IPS-NIHi7 (cell line): Measurements from ENCODE around the gene TAS1R2.

Source experiments
- DNase-seq: peaks from one replicate; pipeline ENCODE4 v3.0.0; 2012; ENCODE audit warnings: mixed read lengths; ENCODE audit errors: extremely low spot score

Gene TAS1R2

DNA sequence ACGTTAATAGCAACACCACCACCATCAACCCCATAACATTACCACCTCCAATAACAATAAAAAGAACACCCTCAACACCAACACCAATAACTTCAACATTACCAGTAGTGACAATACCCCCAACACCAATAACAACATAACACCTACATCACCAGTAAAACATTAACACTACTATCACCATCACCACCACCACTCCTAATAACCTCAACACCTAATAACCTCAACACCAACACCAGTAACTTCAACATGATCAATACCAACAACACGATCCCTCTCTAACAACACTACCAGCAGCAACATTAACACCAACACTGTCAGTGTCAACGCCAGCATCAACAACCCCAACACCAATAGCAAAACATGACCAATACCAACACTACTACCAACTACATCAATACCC, 57.2 kb downstream of the TAS1R2 start:
- no peak for DNase-seq

DNA sequence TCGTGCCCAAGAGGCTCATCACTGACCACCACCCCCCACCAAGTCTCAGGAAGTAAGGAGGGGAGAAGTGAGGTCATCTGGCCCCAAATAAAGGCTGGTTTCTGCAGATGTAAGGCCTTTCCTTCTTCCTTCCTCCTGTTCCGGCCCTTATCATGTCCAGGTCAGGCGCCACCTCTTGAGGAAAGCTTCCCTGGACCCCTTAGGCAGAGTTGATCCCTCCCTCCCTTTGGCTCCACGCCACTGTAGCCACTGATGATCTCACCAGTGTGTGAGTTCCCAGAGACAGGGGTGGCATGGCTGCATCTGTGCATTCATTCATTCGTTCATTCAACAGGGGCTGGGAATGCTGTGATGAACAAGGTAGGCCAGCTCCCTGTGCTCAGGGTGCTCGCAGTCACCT, 59.2 kb downstream of the TAS1R2 start:
- no peak for DNase-seq

DNA sequence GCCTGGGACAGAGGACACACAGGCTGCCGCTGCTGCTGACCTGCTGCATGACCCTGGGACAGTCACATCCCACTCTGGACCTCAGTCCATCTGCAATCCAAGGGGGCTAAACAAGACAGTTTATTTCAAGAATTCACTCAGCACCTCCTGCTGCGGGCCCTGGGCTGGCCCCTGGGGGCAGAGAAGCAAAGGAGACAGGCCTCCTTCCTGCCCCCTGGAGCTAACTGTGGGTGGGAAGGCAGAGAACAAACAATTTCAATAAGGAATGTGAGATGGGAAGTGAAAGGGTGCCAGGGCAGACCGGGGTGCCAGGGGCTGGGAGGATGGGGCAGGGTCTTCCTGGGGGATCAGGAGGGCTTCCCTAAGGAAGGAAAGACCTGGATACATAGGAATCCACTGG, 60.0 kb downstream of the TAS1R2 start:
- DNase-seq, result no peak

DNA sequence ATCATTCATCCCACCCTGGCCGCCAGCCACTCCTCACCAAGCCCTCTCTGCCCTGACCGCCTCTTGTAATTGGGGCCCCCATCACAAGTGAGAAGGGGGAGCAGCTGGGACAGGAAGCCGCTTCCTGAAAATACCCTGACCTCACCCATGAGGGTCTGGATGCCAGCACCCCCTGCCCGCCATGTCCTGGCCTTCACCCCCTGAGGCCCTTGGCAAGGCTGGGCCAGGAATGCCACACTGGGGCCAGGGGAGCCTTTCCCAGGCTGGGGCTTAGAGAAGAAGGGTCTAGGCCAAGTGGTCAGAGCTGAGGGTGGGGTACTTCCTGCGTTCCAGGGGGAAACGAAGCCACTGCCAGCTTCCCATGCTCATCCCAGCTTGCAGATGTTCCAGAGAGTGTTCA, 60.5 kb downstream of the TAS1R2 start:
- DNase-seq, result no peak

DNA sequence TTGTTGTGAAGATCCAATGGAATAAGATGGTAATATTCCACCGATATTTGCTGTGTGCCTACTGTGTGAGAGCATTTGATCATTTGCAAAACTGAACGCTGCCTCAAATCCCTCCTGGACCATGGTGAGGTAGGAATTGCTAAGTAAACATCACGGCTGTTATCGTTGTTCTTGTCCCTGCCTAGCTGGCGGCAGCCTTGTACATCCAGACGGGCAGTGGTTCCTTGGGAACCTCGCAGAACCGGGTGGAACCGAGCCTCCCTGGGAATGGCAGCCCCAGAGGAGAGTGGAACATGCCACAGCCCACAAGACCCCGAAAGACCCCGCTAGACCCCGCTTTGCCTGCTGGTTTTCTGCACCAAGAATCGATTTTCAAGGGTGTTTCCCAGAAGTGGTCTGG, 60.9 kb downstream of the TAS1R2 start:
- no peak for DNase-seq

DNA sequence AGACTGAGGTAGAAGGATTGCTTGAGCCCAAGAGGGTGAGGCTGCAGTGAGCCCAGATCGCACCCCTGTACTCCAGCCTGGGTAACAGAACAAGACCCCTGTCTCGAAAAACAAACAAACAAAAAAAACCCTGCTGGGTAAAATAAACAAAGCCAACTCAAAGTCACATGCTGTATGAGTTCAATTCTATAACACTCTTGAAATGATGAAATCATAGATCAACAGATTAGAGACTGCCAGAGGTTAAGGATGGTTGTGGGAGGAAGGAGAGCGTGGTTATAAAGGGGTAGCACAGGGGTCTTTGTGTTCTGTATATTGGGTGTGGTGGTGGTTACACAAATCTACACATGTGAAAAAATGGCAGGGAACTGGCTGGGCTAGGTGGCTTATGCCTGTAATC, 62.5 kb downstream of the TAS1R2 start:
- no peak for DNase-seq

DNA sequence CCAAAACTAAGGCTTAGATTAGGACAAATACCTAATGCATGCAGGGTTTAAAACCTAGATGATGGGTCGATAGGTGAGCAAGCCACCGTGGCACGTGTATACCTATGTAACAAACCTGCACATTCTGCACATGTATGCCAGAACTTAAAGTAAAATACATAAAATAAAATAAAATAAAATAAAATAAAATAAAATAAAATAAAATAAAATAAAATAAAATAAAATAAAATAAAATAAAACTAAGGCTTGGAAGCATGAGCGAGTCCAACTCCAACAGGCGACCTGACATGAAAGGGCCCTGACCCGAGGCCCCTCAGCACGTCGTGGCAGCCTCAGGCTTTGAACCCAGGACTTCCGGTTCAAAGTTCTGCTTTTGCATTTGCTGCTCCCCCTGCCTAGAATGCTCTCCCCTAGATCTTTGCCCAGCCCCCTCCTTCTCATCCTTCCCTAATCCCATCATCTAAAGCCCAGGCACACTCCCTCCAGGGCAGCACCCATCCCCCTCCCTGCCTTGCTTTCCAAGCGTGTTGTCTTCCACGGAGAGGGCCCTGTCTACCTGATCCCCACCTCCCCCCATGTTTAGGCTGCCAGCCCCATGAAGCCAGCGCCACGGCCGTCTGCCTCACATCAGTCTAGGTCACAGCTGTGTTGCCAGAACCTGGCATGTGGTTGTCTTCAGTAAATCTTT, 64.3 kb downstream of the TAS1R2 start:
- DNase-seq, result no peak

DNA sequence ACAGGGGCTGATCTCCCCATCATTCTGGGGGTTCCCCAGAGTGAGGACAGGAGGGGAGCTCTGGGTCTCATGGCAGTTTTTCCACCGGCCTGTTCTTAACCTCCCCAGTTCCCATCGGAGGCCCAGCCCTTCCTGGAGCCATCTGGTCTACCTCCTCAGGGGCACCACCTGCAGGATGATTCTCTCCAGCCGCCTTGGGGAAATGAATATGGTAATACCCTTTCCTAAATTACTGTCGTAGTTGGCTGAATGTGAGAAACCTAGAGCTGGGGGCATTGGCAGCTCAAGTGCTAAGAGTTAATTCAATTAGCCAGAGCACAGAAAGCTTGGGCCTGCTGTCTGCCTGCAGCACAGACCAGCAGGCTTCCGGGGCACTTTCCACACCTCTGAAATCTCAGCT, 64.9 kb downstream of the TAS1R2 start:
- DNase-seq, result peak; percentile 92

DNA sequence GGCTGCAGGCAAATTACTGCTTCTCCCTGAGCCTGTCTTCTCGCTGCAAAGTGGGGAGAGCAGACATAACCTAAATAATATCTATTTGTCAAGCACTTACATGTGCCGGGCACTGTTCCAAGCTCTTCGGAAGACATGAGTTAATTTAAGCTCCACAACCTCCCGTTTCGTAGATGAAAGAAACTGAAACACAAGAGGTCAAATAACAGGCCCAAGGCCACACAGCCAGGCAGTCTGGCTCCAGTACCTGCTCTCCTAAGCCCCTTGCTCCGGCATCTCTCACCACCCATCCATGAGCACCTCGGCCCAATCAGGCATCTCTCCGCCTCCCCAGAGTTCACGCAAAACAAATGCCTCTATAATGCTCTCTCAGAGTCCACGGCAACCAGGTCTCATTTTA, 65.4 kb downstream of the TAS1R2 start:
- DNase-seq, result no peak

DNA sequence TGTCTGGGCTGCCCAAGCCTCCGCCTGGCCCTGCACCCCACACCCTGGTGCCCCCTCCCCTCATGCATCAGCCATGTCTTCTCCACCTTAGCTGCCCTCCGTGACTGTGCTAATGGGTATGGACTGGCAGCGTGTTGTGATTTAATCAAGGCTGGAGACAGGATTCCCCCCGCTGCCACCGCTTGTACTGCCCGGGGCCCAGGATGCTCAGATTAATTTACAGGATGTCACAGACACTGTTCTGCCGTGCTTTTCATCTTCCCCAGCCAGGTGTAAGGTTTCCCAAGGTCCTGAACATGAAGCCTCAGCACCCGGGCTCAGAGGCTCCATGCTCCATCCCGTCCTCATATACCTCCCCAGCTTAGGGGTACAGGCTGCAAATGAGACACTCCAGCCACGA, 66.3 kb downstream of the TAS1R2 start:
- DNase-seq, result no peak

DNA sequence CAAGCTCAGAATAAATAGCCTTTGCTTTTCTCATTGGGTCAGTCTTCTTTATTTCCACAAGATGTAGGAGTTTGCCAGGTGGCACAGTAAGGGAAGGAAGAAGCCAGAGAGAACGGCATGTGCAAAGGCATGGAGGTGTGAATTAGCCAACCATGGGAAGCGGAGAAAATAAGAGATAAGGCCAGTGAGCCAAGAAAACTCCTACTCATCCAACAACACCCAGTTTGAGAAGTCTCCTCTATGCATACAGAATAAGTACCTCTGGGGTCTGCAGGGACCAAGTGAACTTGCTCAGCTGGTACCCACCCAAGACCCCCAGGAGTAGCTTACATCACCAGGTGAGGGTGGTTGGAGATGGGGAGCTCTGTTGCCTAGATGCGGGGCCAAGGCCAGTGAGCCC, 66.7 kb downstream of the TAS1R2 start:
- DNase-seq, result no peak
